ENCODE data around the gene ZNF652.

Gene ZNF652

GRCh38 chr17:49358641-49359247, 3.3 kb downstream of the ZNF652 start:
- DNase-seq (ENCODE audit: low spot score) = peak; percentile 72

DNA sequence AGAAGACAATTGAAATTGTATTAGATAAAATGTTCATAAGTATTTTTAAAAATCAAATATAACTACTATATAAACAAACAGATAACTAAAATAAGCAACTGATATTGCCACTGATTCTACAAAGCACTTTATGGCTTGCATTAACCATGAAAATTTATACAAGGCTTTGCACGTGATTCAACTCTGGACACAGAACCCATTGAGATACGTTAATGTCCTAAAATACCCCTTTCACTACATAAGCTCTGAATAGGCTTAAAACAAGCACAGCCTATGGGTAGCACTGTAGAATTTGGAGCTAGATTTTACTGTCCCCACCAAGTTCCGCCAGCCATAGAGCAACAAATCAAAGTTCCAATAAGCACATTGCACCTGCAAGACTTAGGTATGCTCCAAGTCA, 4.5 kb downstream of the ZNF652 start:
- no peak for DNase-seq (ENCODE audit: low spot score)

- no peak for DNase-seq (ENCODE audit: low spot score)
These were observed 5.7 kb downstream of the ZNF652 start for GRCh38 chr17:49356320-49356719.

DNA sequence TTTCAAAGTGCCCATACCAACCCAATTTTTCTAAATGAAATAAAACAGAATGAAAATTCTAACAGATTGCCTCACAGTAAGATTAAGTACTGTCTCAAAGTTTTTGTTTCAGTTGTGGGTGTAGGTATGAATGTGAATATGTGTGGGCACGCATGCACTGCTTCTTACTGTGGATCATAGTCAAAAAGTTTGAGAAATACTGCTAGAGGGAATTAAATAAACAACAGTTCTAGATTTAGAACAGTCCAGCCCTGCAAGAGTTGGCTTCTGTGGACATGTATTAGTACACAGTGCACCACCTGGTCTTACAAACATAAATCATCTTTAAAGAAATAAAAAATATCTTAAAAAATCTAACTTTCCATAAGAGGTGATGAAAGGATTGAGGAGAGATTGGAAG, 8.4 kb downstream of the ZNF652 start:
- DNase-seq (ENCODE audit: low spot score) = no peak

GRCh38 chr17:49352587-49353154, 9.4 kb downstream of the ZNF652 start:
- DNase-seq (ENCODE audit: low spot score) = no peak

GRCh38 chr17:49351572-49352140, 10.4 kb downstream of the ZNF652 start:
- no peak for DNase-seq (ENCODE audit: low spot score)

DNA sequence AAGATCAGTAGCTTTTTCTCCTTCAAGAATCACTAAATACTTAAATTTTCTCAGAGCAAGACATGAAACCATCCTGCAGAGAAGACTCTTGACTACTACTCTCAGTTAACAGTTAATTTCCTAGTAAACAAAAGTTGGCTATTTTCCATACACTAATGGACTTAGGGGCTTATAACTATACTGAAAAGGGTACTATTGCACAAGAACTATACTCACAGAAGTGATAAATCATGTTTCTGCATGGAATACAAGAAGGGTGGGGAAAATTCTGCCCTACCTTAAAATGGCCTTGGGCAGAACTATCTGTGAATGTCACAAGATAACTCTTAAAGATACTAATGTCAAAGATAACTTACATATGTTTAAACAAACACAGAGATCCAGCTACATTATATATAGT, 12.5 kb downstream of the ZNF652 start:
- no peak for DNase-seq (ENCODE audit: low spot score)

GRCh38 chr17:49344914-49345313, 17.1 kb downstream of the ZNF652 start:
- DNase-seq (ENCODE audit: low spot score) = no peak

GRCh38 chr17:49343273-49343672, 18.8 kb downstream of the ZNF652 start:
- DNase-seq (ENCODE audit: low spot score) = peak; percentile 58

GRCh38 chr17:49342575-49342936, 19.5 kb downstream of the ZNF652 start:
- DNase-seq (ENCODE audit: low spot score) = no peak

- DNase-seq (ENCODE audit: low spot score) = no peak
These were observed 20.7 kb downstream of the ZNF652 start for GRCh38 chr17:49341356-49341755.

GRCh38 chr17:49339354-49339753, 22.7 kb downstream of the ZNF652 start:
- no peak for DNase-seq (ENCODE audit: low spot score)

DNA sequence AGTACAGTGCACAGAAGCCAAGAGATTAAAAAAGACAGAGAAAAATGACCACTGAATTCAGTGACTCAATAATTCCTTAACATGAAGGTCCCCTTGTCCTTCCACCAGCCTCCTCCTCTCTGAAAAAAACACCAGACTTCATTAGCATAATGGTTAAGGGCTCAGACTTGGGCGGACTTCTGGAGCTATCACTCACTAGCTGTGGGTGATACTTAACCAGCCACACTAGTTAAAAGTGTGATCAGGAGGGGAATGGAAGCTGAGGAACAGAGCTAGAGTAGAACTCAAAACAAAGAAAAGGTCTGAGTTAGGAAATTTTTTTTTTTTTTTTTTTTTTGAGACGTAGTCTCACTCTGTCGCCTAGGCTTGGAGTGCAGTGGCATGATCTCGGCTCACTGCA, 23.2 kb downstream of the ZNF652 start:
- no peak for DNase-seq (ENCODE audit: low spot score)

DNA sequence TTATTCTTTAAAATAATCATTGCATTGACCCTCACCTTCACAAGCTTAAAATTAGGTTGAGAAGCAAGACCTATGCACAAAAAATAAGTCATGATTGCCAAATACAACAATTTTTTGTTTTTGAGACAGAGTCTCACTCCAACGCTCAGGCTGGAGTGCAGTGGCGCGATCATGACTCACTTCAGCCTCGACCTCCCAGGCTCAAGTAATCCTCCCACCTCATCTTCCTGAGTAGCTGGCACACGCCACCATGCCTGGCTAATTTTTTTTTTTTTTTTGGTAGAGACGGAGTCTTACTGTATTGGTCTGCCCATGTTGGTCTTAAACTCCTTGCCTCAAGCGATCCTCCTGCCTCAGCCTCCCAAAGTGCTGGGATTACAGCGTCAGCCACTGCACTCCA, 24.2 kb downstream of the ZNF652 start:
- no peak for DNase-seq (ENCODE audit: low spot score)

DNA sequence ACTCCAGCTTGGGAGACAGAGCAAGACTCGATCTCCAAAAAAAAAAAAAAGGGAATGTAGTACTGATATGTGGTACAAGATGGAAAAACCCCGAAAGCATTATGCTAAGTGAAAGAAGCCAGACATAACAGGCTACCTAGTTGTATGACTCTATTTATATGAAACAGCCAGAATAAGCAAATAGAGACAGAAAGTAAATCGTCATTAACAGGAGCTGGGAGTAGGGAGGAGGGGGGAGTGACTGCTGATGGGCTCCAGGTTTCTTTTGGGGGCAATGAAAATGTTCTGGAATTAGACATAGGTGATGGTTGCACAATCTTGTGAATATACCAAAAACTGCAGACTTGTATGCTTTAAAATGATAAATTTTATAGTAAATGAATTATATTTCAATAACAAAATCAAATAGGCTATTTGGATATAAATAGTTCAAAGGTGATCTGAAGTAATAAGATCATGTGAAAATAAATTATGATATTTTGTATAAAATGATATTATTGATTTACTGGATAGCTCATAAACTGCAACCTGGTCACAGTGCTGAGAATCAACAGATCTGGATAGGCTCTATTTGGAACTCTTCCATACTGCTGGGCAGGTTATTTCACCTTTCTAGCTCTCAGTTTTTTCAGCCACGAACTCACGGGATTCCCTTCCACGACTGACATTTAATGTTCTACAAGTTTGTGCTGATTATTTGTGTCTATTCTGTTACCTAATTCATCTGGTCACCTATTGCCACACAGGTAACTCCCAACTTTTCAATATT, 27.1 kb downstream of the ZNF652 start:
- no peak for DNase-seq (ENCODE audit: low spot score)

GRCh38 chr17:49333804-49334203, 28.2 kb downstream of the ZNF652 start:
- no peak for DNase-seq (ENCODE audit: low spot score)

GRCh38 chr17:49327835-49328784, 33.9 kb downstream of the ZNF652 start:
- peak; percentile 45 for DNase-seq (ENCODE audit: low spot score)

DNA sequence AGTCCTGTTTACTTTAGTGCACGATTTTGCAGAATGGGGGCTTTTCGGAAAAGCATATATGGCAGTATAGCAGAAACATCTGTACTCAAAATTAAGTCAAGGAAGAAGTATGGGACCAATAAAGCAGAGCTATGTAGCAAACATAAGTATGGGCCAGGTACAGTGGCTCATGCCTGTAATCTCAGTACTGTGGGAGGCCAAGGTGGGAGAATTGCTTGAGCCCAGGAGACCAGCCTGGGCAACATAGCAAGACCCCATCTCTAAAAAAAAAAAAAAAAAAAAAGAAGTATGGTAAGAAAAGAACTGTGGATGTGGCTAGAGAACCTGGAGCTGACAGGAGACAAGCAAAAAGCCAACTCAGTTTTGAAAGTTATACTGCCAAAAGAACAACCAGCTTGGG, 36.1 kb downstream of the ZNF652 start:
- no peak for DNase-seq (ENCODE audit: low spot score)

DNA sequence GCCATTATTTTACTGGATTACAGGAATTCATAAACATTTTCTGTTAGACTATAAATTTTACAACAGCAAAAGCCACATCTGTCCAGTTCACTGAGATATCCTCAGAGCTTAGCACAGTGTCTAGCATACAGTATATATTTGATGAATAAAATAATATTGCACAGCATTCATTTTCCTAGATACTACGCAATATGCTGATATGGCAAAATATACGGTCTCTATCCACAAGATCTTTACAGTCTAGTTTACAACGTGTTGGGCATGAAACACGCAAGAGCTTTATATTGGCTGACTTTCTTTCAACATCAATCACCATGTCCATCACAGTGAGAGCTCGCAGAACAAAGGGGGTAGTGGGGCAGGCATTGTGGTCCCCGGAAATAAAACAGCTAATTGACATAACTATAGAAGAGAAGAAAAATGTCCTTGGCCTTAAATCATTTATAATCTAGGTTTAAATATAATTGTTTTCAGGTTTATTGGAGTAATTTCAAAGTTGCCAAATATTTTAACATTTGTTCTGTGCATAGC, 43.5 kb downstream of the ZNF652 start:
- no peak for DNase-seq (ENCODE audit: low spot score)

DNA sequence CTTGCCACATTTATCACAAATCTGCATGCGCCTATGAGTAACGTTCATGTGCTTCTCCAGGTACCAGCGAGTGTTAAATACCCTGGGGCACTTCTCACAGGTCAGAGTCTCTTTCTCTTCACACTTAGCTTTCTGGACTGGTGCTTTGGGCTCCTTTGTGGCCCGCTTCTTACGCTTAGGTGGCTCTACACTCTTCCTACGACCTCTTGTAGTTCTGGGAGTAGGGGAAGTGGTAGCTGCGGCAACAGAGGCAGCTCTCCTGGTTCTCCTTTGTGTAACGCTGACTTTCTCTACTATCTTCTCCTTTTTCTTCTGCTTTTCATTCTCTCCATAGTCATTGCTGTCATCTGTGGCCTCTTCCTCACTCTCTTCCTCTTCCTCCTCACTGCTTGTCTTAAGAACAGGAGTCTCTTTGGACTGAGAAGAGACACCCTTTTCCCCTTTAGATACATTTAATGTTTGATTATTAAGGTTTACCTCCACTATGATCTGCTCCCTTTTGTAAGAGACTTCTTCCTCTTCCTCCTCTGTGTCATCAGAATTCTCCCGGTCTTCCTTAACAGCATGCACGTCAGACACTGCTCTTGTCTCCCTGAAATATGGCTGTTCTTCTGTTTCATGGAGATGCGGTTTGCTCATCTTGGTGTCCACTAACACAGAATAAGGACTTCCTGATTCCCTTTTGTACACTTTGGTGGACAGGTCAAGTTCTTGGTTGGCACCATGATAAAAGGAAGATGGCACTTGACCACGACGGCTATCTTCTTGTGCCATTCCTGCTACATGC, 45.0 kb downstream of the ZNF652 start:
- DNase-seq (ENCODE audit: low spot score) = no peak

DNA sequence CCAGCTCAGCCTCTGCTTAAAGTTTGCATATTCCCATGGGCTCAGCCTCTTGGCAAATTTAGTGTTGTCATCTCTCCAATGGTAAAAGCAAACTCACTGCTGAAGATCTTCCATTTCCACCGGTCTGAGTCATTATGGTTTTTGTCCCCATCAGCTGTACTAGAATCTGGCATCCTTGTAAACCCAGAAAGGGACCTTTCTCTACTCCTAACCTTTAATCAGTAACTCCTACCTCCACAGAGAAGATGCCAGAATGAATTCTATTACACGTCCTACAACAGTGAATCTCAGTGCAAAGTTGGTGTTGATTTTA, 45.8 kb downstream of the ZNF652 start:
- no peak for DNase-seq (ENCODE audit: low spot score)

Data from NAMALWA (cell line).